Keratinocyte (primary cell): ENCODE data around the gene LRRC27. TPM values are rescaled to one million over a fixed set of nuclear protein-coding genes. Genes with fewer than 3 reads are reported as not detected.
"Not testable (repeated sequence)": the region's sequence is repeated elsewhere in the genome, so short reads cannot be mapped to it uniquely, and the experiment has no call there.

Experiments
- DNase-seq: peaks from one replicate; pipeline ENCODE4 v3.0.0-alpha.2; 2011; ENCODE audit warnings: low read depth, missing footprints, low spot score
- FAIRE-seq: peaks from 2 replicates; lab custom pipeline; 2011; peaks lifted over from hg19 to GRCh38; lab: Jason Lieb, UNC
- H2AFZ ChIP-seq: 2 replicates; pipeline ENCODE4 v1.6.0; 2012; ENCODE audit warnings: low read length, control low read depth, inconsistent platforms; ENCODE audit not compliant: control insufficient read depth
- H3K27ac ChIP-seq: 2 replicates; pipeline ENCODE4 v1.5.1; 2011; ENCODE audit warnings: low read length; ENCODE audit not compliant: control insufficient read depth, insufficient read depth
- H3K27me3 ChIP-seq: 3 replicates; pipeline ENCODE4 v1.6.0; 2011; ENCODE audit warnings: low read length; ENCODE audit not compliant: control insufficient read depth, insufficient read depth; ENCODE audit errors: extremely low read depth
- H3K36me3 ChIP-seq, 2 experiments: 2 replicates in 1 of 2; 3 replicates in 1 of 2; pipeline ENCODE4 v1.5.1; 2011; ENCODE audit warnings: low read length in 2 of 2, mild to moderate bottlenecking in 1 of 2; ENCODE audit not compliant: control insufficient read depth in 2 of 2, insufficient read depth in 2 of 2; ENCODE audit errors: extremely low read depth in 1 of 2
- H3K4me1 ChIP-seq: 3 replicates; pipeline ENCODE4 v1.5.1; 2011; ENCODE audit warnings: low read length; ENCODE audit not compliant: control insufficient read depth, insufficient read depth; ENCODE audit errors: extremely low read depth
- H3K4me2 ChIP-seq: 3 replicates; pipeline ENCODE4 v1.6.0; 2011; ENCODE audit warnings: low read depth, low read length; ENCODE audit not compliant: control insufficient read depth, insufficient read depth; ENCODE audit errors: extremely low read depth
- H3K4me3 ChIP-seq, 3 experiments: fragments of 200-600 bp in 1 of 3; sonication (generic) in 1 of 3; 2 replicates in 2 of 3; 3 replicates in 1 of 3; pipeline ENCODE4 v1.5.1; 2011 to 2016; ENCODE audit warnings: low read length in 3 of 3, mild to moderate bottlenecking in 3 of 3, control low read depth in 2 of 3, inconsistent platforms in 1 of 3, low read depth in 1 of 3, mixed read lengths in 1 of 3, mixed run types in 1 of 3, moderate library complexity in 1 of 3; ENCODE audit not compliant: control insufficient read depth in 2 of 3, insufficient read depth in 2 of 3; ENCODE audit errors: extremely low read depth in 1 of 3
- H3K79me2 ChIP-seq: 2 replicates; pipeline ENCODE4 v1.6.0; 2012; ENCODE audit warnings: low read length; ENCODE audit not compliant: control insufficient read depth, insufficient read depth
- H3K9ac ChIP-seq: 3 replicates; pipeline ENCODE4 v1.6.0; 2011; ENCODE audit warnings: low read length; ENCODE audit not compliant: control insufficient read depth, insufficient read depth; ENCODE audit errors: extremely low read depth
- H3K9me1 ChIP-seq: 3 replicates; pipeline ENCODE4 v1.6.0; 2011; ENCODE audit warnings: low read length; ENCODE audit not compliant: control insufficient read depth, insufficient read depth; ENCODE audit errors: extremely low read depth
- H3K9me3 ChIP-seq: 2 replicates; pipeline ENCODE4 v1.5.1; 2012; ENCODE audit warnings: low read depth, low read length; ENCODE audit not compliant: control insufficient read depth
- H4K20me1 ChIP-seq: 3 replicates; pipeline ENCODE4 v1.6.0; 2011; ENCODE audit warnings: low read length; ENCODE audit not compliant: control insufficient read depth, insufficient read depth; ENCODE audit errors: extremely low read depth
- EZH2 ChIP-seq: IDR thresholded peaks from one replicate; pipeline ENCODE4 v1.6.1; 2012; ENCODE audit warnings: inconsistent platforms, mild to moderate bottlenecking, low read length, moderate library complexity
- dilution Hi-C: fragments of 300-500 bp; cut with MboI; formaldehyde crosslinking; loops from one replicate; pipeline ENCODE4 v1.7.0; 2020; ENCODE audit warnings: low sequenced_read_pairs; ENCODE audit not compliant: extremely low pct_ligation_motif_present
- polyA plus RNA-seq, 5 experiments: library from polyadenylated mRNA; depleted of rRNA in 3 of 5; stranded (reverse) in 3 of 5; stranded (forward) in 1 of 5; unstranded in 1 of 5; fragments of >200 nt; gene quantifications; 1 replicate in 1 of 5; 2 replicates in 3 of 5; 3 replicates in 1 of 5; pipeline versions ENCODE4 v1.2.1 to v1.2.3, GENCODE V29; 2011 to 2012; ENCODE audit warnings: missing spikeins in 2 of 5, low read depth in 1 of 5, low replicate concordance in 1 of 5
- TF ChIP-seq, protein P1 (sequence below), 3 experiments: IDR thresholded peaks in 1 of 3; conservative IDR thresholded peaks in 1 of 3; optimal IDR thresholded peaks in 1 of 3; 2 replicates in 2 of 3; 3 replicates in 1 of 3; pipeline versions ENCODE3 to v1.5.1; 2011; ENCODE audit warnings: low read length in 3 of 3, mild to moderate bottlenecking in 3 of 3, moderate library complexity in 2 of 3, control low read depth in 1 of 3, inconsistent platforms in 1 of 3; ENCODE audit not compliant: insufficient read depth in 2 of 3; ENCODE audit errors: extremely low read depth in 1 of 3

Gene LRRC27
- polyA plus RNA-seq, 1 donor (not counting 4 experiments of a cell fraction or from before 2014, with no cell fraction given) = 3.0 TPM

DNA sequence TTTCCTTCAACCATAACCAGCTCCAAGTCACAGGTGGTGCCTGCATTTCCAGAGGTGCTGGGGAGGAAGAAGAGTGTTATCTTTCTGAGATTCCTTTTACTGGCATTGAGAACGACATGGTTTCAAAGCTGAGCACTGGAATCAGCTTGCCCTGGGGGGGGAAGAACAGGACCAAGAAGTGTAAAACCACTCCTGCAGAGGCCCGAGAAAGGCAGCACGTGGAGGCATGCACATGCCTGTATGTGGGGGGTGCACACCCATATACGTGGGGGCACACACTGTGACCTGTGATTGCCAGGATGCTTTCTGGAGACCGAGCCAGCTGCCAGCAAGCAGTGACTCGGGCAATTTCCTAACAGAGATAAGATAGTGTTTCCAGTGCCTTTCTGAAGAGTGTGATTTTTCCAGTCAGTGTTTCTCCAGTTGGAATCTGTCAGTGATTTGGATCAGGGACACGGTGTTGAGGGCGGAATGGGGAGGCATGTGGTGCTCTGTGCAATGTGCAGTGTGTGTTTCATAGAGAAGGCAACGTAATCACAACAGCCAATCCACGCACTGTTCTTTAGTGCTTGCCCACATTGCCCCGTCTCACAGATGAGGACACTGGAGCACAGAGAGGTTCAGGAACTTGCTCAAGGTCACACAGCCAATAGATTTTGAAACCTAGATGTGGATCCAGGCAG, 4.2 kb downstream of the LRRC27 start:
- Histone ChIP-seq H3K4me2 (no peak overlapping the region), H3K27me3 (no peaks in the 10 kb centered on the region), H2AFZ (no peak overlapping the region), H3K36me3 (no peaks in the 10 kb centered on the region), H3K9me3 (no peaks in the 10 kb centered on the region), H3K4me1 (peaks cover 4% of the 10 kb centered on the region), H3K79me2 (peaks cover 3% of the 10 kb centered on the region), H3K27ac (no peak overlapping the region), H3K9me1 (no peaks in the 10 kb centered on the region), H4K20me1 (no peaks in the 10 kb centered on the region), H3K9ac (no peak overlapping the region), H3K4me3 (no peak overlapping the region)
- no peak for FAIRE-seq
- no peak for DNase-seq
- dilution Hi-C loops = no loop called here
- no peak for TF ChIP-seq EZH2
- TF ChIP-seq, protein P1, sequence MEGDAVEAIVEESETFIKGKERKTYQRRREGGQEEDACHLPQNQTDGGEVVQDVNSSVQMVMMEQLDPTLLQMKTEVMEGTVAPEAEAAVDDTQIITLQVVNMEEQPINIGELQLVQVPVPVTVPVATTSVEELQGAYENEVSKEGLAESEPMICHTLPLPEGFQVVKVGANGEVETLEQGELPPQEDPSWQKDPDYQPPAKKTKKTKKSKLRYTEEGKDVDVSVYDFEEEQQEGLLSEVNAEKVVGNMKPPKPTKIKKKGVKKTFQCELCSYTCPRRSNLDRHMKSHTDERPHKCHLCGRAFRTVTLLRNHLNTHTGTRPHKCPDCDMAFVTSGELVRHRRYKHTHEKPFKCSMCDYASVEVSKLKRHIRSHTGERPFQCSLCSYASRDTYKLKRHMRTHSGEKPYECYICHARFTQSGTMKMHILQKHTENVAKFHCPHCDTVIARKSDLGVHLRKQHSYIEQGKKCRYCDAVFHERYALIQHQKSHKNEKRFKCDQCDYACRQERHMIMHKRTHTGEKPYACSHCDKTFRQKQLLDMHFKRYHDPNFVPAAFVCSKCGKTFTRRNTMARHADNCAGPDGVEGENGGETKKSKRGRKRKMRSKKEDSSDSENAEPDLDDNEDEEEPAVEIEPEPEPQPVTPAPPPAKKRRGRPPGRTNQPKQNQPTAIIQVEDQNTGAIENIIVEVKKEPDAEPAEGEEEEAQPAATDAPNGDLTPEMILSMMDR (optimal IDR thresholded peaks at IDR 0.05 in 1 of 3, IDR thresholded peaks at IDR 0.05 in 1 of 3, conservative IDR thresholded peaks at IDR 0.05 in 1 of 3; ENCODE audit: extremely low read depth in 1 of 3, insufficient read depth in 2 of 3, low read length in 3 of 3) = no peak

GRCh38 chr10:132336919-132337407, 5.0 kb downstream of the LRRC27 start:
- Histone ChIP-seq H3K4me3 (no peak overlapping the region), H3K9ac (no peak overlapping the region), H3K27me3 (no peaks in the 10 kb centered on the region), H3K36me3 (no peaks in the 10 kb centered on the region), H4K20me1 (no peaks in the 10 kb centered on the region), H3K4me1 (peaks cover 4% of the 10 kb centered on the region), H3K9me3 (no peaks in the 10 kb centered on the region), H3K9me1 (no peaks in the 10 kb centered on the region), H3K4me2 (no peak overlapping the region), H3K27ac (no peak overlapping the region), H2AFZ (no peak overlapping the region), H3K79me2 (no peaks in the 10 kb centered on the region)
- no peak for FAIRE-seq
- no peak for TF ChIP-seq EZH2
- TF ChIP-seq, protein P1 (optimal IDR thresholded peaks at IDR 0.05 in 1 of 3, IDR thresholded peaks at IDR 0.05 in 1 of 3, conservative IDR thresholded peaks at IDR 0.05 in 1 of 3; ENCODE audit: extremely low read depth in 1 of 3, insufficient read depth in 2 of 3, low read length in 3 of 3) = no peak
- no peak for DNase-seq
- dilution Hi-C loops = no loop called here

DNA sequence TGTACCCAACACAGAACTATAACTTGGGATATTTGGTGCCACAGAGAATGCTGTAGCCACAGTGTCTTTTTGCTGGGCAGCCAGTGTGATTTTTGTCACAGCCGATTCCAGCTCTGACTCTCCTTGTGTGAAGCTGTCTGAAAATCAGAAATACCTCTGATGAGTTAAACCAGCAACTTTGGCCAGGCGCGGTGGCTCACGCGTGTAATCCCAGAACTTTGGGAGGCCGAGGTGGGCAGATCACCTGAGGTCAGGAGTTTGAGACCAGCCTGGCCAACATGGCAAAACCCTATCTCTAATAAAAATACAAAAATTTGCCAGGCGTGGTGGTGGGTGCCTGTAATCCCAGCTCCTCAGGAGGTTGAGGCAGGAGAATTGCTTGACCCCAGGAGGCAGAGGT, 5.9 kb downstream of the LRRC27 start:
- H3K9me3 ChIP-seq, H3K27me3 ChIP-seq, H3K4me2 ChIP-seq, dilution Hi-C loops, H3K4me3 ChIP-seq, H3K9me1 ChIP-seq, H3K9ac ChIP-seq, H3K36me3 ChIP-seq, H3K79me2 ChIP-seq, FAIRE-seq, H2AFZ ChIP-seq, H4K20me1 ChIP-seq, DNase-seq, H3K4me1 ChIP-seq, H3K27ac ChIP-seq: not testable (repeated sequence)
